GM12878 (cell line): ENCODE data around the gene MIER1. TPM values are rescaled to one million over a fixed set of nuclear protein-coding genes. Genes with fewer than 3 reads are reported as not detected.

ENCODE experiments used
- CREM ChIP-seq: IDR thresholded peaks from 2 replicates; pipeline ENCODE4 v1.6.1; 2014; ENCODE audit warnings: antibody characterized with exemption, low read depth
- KAT2A ChIP-seq: conservative IDR thresholded peaks from 2 replicates; pipeline ENCODE4 v1.6.1; 2011; ENCODE audit warnings: low read depth, low read length; ENCODE audit not compliant: control insufficient read depth
- MEF2A ChIP-seq: IDR thresholded peaks from 2 replicates; pipeline ENCODE4 v1.6.1; 2011; ENCODE audit warnings: low read depth, mild to moderate bottlenecking, low read length, moderate library complexity; ENCODE audit not compliant: insufficient read depth
- MYC ChIP-seq: IDR thresholded peaks from 2 replicates; pipeline ENCODE4 v1.6.1; 2011; ENCODE audit warnings: mild to moderate bottlenecking, low read length, moderate library complexity, inconsistent platforms; ENCODE audit not compliant: insufficient read depth, insufficient replicate concordance, insufficient read length, severe bottlenecking
- NBN ChIP-seq: fragments of 450-650 bp; IDR thresholded peaks from 2 replicates; pipeline ENCODE4 v1.6.1; 2016
- RCOR1 ChIP-seq: conservative IDR thresholded peaks from 2 replicates; pipeline ENCODE4 v1.6.1; 2012; ENCODE audit warnings: low read depth, low read length, improper control_type of control experiment
- SMAD5 ChIP-seq: IDR thresholded peaks from 2 replicates; pipeline ENCODE4 v1.6.1; 2016; ENCODE audit warnings: antibody characterized with exemption, low read depth
- SMARCA5 ChIP-seq: fragments of 450-650 bp; IDR thresholded peaks from 2 replicates; pipeline ENCODE4 v1.6.1; 2017; ENCODE audit warnings: mild to moderate bottlenecking
- SMC3 ChIP-seq: IDR thresholded peaks from 2 replicates; pipeline ENCODE4 v1.6.1; 2011; ENCODE audit warnings: low read length, improper control_type of control experiment, borderline replicate concordance
- SREBF2 ChIP-seq: IDR thresholded peaks from 2 replicates; pipeline ENCODE4 v1.6.1; 2012; ENCODE audit warnings: mild to moderate bottlenecking, low read length
- SUPT20H ChIP-seq: IDR thresholded peaks from 2 replicates; pipeline ENCODE4 v1.6.1; 2011; ENCODE audit warnings: low read depth, mild to moderate bottlenecking, low read length, moderate library complexity, borderline replicate concordance; ENCODE audit not compliant: control insufficient read depth
- ZBTB11 ChIP-seq: fragments of 450-650 bp; formaldehyde crosslinking; IDR thresholded peaks from 2 replicates; pipeline ENCODE4 v1.5.0; 2022; ENCODE audit warnings: mild to moderate bottlenecking, missing genetic modification characterization
- polyA plus RNA-seq, 11 experiments: library from polyadenylated mRNA; depleted of rRNA in 4 of 11; unstranded in 6 of 11; stranded (reverse) in 5 of 11; fragments of >200 nt; fragmentation: Nextera tagmentation in 4 of 11; fragmentation: Illumina TruSeq in 1 of 11; extraction: Ambion mirVana in 4 of 11; extraction: Trizol in 1 of 11; gene quantifications; 1 replicate in 1 of 11; 2 replicates in 10 of 11; pipeline versions ENCODE4 v1.2.1 to v1.2.3, GENCODE V29; 2011 to 2016; ENCODE audit warnings: inconsistent platforms in 2 of 11, missing spikeins in 2 of 11, low read depth in 1 of 11
- total RNA-seq, 4 experiments: library from RNA; depleted of rRNA in 3 of 4; stranded (reverse); fragments of >200 nt in 3 of 4; fragmentation: Illumina TruSeq in 1 of 4; extraction: Trizol in 1 of 4; gene quantifications; 2 replicates each; pipeline versions ENCODE4 v1.2.1 to v1.2.3, GENCODE V29; 2013 to 2021
- TF ChIP-seq, protein P1 (sequence below): fragments of 450-650 bp; IDR thresholded peaks from 2 replicates; pipeline ENCODE4 v1.6.1; 2018; ENCODE audit warnings: mild to moderate bottlenecking, low read depth, moderate library complexity; ENCODE audit not compliant: partially characterized antibody
- TF ChIP-seq, protein P2 (sequence below): fragments of 450-650 bp; IDR thresholded peaks from 2 replicates; pipeline ENCODE4 v1.6.1; 2017; ENCODE audit warnings: borderline replicate concordance
- TF ChIP-seq, protein P3 (sequence below): IDR thresholded peaks from 2 replicates; pipeline ENCODE4 v1.6.1; 2012; ENCODE audit warnings: low read depth, low read length, improper control_type of control experiment
- TF ChIP-seq, protein P4 (sequence below): IDR thresholded peaks from 2 replicates; pipeline ENCODE4 v1.6.1; 2012; ENCODE audit warnings: low read depth, low read length, improper control_type of control experiment
- TF ChIP-seq, protein P5 (sequence below): IDR thresholded peaks from 2 replicates; pipeline ENCODE4 v1.6.1; 2012; ENCODE audit warnings: mild to moderate bottlenecking, low read depth, low read length

Gene MIER1
- total and polyA plus RNA-seq, 10 of the 15 experiments (the other 5 are each of a cell fraction or from before 2014, with no cell fraction given): 13.6 to 39.8 (median 25.7) TPM

DNA sequence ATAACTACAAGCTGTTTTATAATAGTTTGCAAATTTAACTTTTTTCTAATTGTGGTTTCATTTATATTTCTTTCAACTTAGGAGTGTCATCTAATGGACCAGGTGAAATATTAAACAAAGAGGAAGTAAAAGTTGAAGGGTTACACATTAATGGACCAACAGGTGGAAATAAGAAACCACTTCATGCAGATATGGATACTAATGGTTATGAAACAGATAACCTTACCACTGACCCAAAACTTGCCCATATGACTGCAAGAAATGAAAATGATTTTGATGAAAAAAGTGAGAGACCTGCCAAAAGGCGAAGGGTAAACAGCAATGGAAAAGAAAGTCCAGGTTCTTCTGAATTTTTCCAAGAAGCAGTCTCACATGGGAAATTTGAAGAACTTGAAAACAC is 59.7 kb downstream of the MIER1 start (continued):
- TF ChIP-seq, protein P1, sequence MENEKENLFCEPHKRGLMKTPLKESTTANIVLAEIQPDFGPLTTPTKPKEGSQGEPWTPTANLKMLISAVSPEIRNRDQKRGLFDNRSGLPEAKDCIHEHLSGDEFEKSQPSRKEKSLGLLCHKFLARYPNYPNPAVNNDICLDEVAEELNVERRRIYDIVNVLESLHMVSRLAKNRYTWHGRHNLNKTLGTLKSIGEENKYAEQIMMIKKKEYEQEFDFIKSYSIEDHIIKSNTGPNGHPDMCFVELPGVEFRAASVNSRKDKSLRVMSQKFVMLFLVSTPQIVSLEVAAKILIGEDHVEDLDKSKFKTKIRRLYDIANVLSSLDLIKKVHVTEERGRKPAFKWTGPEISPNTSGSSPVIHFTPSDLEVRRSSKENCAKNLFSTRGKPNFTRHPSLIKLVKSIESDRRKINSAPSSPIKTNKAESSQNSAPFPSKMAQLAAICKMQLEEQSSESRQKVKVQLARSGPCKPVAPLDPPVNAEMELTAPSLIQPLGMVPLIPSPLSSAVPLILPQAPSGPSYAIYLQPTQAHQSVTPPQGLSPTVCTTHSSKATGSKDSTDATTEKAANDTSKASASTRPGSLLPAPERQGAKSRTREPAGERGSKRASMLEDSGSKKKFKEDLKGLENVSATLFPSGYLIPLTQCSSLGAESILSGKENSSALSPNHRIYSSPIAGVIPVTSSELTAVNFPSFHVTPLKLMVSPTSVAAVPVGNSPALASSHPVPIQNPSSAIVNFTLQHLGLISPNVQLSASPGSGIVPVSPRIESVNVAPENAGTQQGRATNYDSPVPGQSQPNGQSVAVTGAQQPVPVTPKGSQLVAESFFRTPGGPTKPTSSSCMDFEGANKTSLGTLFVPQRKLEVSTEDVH: peak; percentile 43
- TF ChIP-seq, protein P2, sequence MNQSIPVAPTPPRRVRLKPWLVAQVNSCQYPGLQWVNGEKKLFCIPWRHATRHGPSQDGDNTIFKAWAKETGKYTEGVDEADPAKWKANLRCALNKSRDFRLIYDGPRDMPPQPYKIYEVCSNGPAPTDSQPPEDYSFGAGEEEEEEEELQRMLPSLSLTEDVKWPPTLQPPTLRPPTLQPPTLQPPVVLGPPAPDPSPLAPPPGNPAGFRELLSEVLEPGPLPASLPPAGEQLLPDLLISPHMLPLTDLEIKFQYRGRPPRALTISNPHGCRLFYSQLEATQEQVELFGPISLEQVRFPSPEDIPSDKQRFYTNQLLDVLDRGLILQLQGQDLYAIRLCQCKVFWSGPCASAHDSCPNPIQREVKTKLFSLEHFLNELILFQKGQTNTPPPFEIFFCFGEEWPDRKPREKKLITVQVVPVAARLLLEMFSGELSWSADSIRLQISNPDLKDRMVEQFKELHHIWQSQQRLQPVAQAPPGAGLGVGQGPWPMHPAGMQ: no peak
- no peak for TF ChIP-seq CREM
- TF ChIP-seq, protein P3, sequence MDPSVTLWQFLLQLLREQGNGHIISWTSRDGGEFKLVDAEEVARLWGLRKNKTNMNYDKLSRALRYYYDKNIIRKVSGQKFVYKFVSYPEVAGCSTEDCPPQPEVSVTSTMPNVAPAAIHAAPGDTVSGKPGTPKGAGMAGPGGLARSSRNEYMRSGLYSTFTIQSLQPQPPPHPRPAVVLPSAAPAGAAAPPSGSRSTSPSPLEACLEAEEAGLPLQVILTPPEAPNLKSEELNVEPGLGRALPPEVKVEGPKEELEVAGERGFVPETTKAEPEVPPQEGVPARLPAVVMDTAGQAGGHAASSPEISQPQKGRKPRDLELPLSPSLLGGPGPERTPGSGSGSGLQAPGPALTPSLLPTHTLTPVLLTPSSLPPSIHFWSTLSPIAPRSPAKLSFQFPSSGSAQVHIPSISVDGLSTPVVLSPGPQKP: no peak
- TF ChIP-seq SMAD5: no peak
- no peak for TF ChIP-seq SREBF2
- TF ChIP-seq, protein P4, sequence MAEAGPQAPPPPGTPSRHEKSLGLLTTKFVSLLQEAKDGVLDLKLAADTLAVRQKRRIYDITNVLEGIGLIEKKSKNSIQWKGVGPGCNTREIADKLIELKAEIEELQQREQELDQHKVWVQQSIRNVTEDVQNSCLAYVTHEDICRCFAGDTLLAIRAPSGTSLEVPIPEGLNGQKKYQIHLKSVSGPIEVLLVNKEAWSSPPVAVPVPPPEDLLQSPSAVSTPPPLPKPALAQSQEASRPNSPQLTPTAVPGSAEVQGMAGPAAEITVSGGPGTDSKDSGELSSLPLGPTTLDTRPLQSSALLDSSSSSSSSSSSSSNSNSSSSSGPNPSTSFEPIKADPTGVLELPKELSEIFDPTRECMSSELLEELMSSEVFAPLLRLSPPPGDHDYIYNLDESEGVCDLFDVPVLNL: no peak
- TF ChIP-seq, protein P5, sequence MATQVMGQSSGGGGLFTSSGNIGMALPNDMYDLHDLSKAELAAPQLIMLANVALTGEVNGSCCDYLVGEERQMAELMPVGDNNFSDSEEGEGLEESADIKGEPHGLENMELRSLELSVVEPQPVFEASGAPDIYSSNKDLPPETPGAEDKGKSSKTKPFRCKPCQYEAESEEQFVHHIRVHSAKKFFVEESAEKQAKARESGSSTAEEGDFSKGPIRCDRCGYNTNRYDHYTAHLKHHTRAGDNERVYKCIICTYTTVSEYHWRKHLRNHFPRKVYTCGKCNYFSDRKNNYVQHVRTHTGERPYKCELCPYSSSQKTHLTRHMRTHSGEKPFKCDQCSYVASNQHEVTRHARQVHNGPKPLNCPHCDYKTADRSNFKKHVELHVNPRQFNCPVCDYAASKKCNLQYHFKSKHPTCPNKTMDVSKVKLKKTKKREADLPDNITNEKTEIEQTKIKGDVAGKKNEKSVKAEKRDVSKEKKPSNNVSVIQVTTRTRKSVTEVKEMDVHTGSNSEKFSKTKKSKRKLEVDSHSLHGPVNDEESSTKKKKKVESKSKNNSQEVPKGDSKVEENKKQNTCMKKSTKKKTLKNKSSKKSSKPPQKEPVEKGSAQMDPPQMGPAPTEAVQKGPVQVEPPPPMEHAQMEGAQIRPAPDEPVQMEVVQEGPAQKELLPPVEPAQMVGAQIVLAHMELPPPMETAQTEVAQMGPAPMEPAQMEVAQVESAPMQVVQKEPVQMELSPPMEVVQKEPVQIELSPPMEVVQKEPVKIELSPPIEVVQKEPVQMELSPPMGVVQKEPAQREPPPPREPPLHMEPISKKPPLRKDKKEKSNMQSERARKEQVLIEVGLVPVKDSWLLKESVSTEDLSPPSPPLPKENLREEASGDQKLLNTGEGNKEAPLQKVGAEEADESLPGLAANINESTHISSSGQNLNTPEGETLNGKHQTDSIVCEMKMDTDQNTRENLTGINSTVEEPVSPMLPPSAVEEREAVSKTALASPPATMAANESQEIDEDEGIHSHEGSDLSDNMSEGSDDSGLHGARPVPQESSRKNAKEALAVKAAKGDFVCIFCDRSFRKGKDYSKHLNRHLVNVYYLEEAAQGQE: no peak
- TF ChIP-seq KAT2A: no peak
- TF ChIP-seq RCOR1: no peak
- no peak for TF ChIP-seq SMC3
- TF ChIP-seq SUPT20H: no peak
- TF ChIP-seq MEF2A: no peak
- no peak for TF ChIP-seq ZBTB11 (CRISPR knock-in tag)
- no peak for TF ChIP-seq MYC
- no peak for TF ChIP-seq SMARCA5
- peak; percentile 67; the same call in 1 of the 2 replicates for TF ChIP-seq NBN
